Liver (tissue), 9 donors: ENCODE measurements around the gene FAM219A. TPM values are rescaled to one million over a fixed set of nuclear protein-coding genes. Genes with fewer than 3 reads are reported as not detected.

Experiments used
- DNase-seq: peaks from one replicate; pipeline ENCODE4 v3.0.0-alpha.2; 2017; ENCODE audit warnings: low spot score
- H3K27ac ChIP-seq, 2 donors: one replicate each; pipeline ENCODE4 v1.7.0; 2013; ENCODE audit warnings: inconsistent platforms in 2 of 2, low read length in 2 of 2, control low read depth in 1 of 2, low read depth in 1 of 2, mild to moderate bottlenecking in 1 of 2
- H3K27me3 ChIP-seq, 4 donors: one replicate each; pipeline versions ENCODE4 v1.6.1 to v1.7.0; 2013; ENCODE audit warnings: low read length in 3 of 4, inconsistent platforms in 1 of 4, mild to moderate bottlenecking in 1 of 4, moderate library complexity in 1 of 4; ENCODE audit not compliant: control insufficient read depth in 4 of 4, insufficient read depth in 4 of 4
- H3K36me3 ChIP-seq, 4 donors: one replicate each; pipeline versions ENCODE4 v1.6.1 to v1.7.0; 2013; ENCODE audit warnings: low read length in 3 of 4, mild to moderate bottlenecking in 3 of 4, low read depth in 1 of 4, moderate library complexity in 1 of 4; ENCODE audit not compliant: control insufficient read depth in 4 of 4, insufficient read depth in 3 of 4
- H3K4me1 ChIP-seq, 4 donors: one replicate each; pipeline versions ENCODE4 v1.6.1 to v1.7.0; 2013; ENCODE audit warnings: low read length in 3 of 4, mild to moderate bottlenecking in 3 of 4, moderate library complexity in 1 of 4; ENCODE audit not compliant: control insufficient read depth in 4 of 4, insufficient read depth in 4 of 4
- H3K4me3 ChIP-seq, 3 donors: one replicate each; pipeline versions ENCODE4 v1.6.1 to v1.7.0; 2013; ENCODE audit warnings: low read length in 3 of 3, control low read depth in 1 of 3, low read depth in 1 of 3, mild to moderate bottlenecking in 1 of 3
- H3K9ac ChIP-seq, 2 donors: one replicate each; pipeline ENCODE4 v1.7.0; 2013; ENCODE audit warnings: low read length in 2 of 2, mild to moderate bottlenecking in 2 of 2, moderate library complexity in 2 of 2, control low read depth in 1 of 2, low read depth in 1 of 2
- H3K9me3 ChIP-seq, 4 donors: one replicate each; pipeline versions ENCODE4 v1.6.1 to v1.7.0; 2013; ENCODE audit warnings: low read length in 3 of 4; ENCODE audit not compliant: control insufficient read depth in 4 of 4
- ATF3 ChIP-seq: IDR thresholded peaks from 2 replicates; pipeline ENCODE4 v1.6.1; 2016; ENCODE audit warnings: antibody characterized with exemption
- CTCF ChIP-seq: fragments of 150-350 bp; IDR thresholded peaks from 2 replicates; pipeline ENCODE4 v1.5.1; 2017; ENCODE audit warnings: improper control_type of control experiment, low read depth, low read length; ENCODE audit not compliant: missing input control
- EGR1 ChIP-seq, 2 donors: IDR thresholded peaks; 2 replicates each; pipeline ENCODE4 v1.6.1; 2016 to 2018; ENCODE audit warnings: antibody characterized with exemption in 2 of 2, low read depth in 2 of 2
- FOXA1 ChIP-seq: IDR thresholded peaks from 2 replicates; pipeline ENCODE4 v1.6.1; 2016; ENCODE audit warnings: antibody characterized with exemption
- FOXA2 ChIP-seq: IDR thresholded peaks from 2 replicates; pipeline ENCODE4 v1.6.1; 2016; ENCODE audit warnings: antibody characterized with exemption
- GABPA ChIP-seq, 2 donors: IDR thresholded peaks in 1 of 2; conservative IDR thresholded peaks in 1 of 2; 2 replicates each; pipeline ENCODE4 v1.6.1; 2016; ENCODE audit warnings: antibody characterized with exemption in 2 of 2, mild to moderate bottlenecking in 1 of 2, moderate library complexity in 1 of 2
- HNF4A ChIP-seq, 2 donors: conservative IDR thresholded peaks; 2 replicates each; pipeline ENCODE4 v1.6.1; 2016; ENCODE audit warnings: antibody characterized with exemption in 2 of 2, mild to moderate bottlenecking in 2 of 2
- HNF4G ChIP-seq: IDR thresholded peaks from 2 replicates; pipeline ENCODE4 v1.6.1; 2016; ENCODE audit warnings: antibody characterized with exemption
- JUND ChIP-seq, 2 donors: IDR thresholded peaks; 2 replicates each; pipeline ENCODE4 v1.6.1; 2016; ENCODE audit warnings: antibody characterized with exemption in 2 of 2
- MAX ChIP-seq: IDR thresholded peaks from 2 replicates; pipeline ENCODE4 v1.6.1; 2016; ENCODE audit warnings: antibody characterized with exemption
- NR2F2 ChIP-seq: IDR thresholded peaks from 2 replicates; pipeline ENCODE4 v1.6.1; 2016; ENCODE audit warnings: antibody characterized with exemption
- RAD21 ChIP-seq, 2 donors: IDR thresholded peaks; 2 replicates each; pipeline ENCODE4 v1.6.1; 2016; ENCODE audit warnings: antibody characterized with exemption in 2 of 2, mild to moderate bottlenecking in 2 of 2
- REST ChIP-seq: IDR thresholded peaks from 2 replicates; pipeline ENCODE4 v1.6.1; 2016; ENCODE audit warnings: antibody characterized with exemption, mild to moderate bottlenecking
- RXRA ChIP-seq, 2 donors: IDR thresholded peaks; 2 replicates each; pipeline ENCODE4 v1.6.1; 2017 to 2018; ENCODE audit warnings: antibody characterized with exemption in 2 of 2, mild to moderate bottlenecking in 1 of 2
- SP1 ChIP-seq: IDR thresholded peaks from 2 replicates; pipeline ENCODE4 v1.6.1; 2018; ENCODE audit warnings: antibody characterized with exemption, mild to moderate bottlenecking
- TAF1 ChIP-seq: conservative IDR thresholded peaks from 2 replicates; pipeline ENCODE4 v1.6.1; 2016; ENCODE audit warnings: antibody characterized with exemption, mild to moderate bottlenecking
- YY1 ChIP-seq: IDR thresholded peaks from 2 replicates; pipeline ENCODE4 v1.6.1; 2016; ENCODE audit warnings: antibody characterized with exemption, mild to moderate bottlenecking
- ZBTB33 ChIP-seq: IDR thresholded peaks from 2 replicates; pipeline ENCODE4 v1.6.1; 2016; ENCODE audit warnings: antibody characterized with exemption
- WGBS: extraction: QIAGEN DNeasy Blood & Tissue Kit; methylation state at CpG from one replicate; pipeline ENCODE4 v1.1.7; 2013; 5-methylcytosine and 5-hydroxymethylcytosine counted together
- polyA plus RNA-seq, 2 donors: library from polyadenylated mRNA; stranded (reverse) in 1 of 2; unstranded in 1 of 2; fragments of 200-250 nt in 1 of 2; fragments of >200 nt in 1 of 2; fragmentation: Nextera tagmentation in 1 of 2; extraction: Ambion mirVana in 1 of 2; gene quantifications; one replicate each; pipeline versions ENCODE4 v1.2.1 to v1.2.3, GENCODE V29; 2013 to 2015
- total RNA-seq, 2 donors: library from RNA; depleted of rRNA; stranded (reverse); fragments of >200 nt; gene quantifications; one replicate each; pipeline ENCODE4 v1.2.3, GENCODE V29; 2014
- donor health status: healthy.
- donor health status: healthy.
- donor health status: healthy.
- donor health status: healthy.
- donor health status: healthy.

The FAM219A gene
- total and polyA plus RNA-seq, 4 donors, result 1.6 to 3.6 (median 2.4) TPM

DNA sequence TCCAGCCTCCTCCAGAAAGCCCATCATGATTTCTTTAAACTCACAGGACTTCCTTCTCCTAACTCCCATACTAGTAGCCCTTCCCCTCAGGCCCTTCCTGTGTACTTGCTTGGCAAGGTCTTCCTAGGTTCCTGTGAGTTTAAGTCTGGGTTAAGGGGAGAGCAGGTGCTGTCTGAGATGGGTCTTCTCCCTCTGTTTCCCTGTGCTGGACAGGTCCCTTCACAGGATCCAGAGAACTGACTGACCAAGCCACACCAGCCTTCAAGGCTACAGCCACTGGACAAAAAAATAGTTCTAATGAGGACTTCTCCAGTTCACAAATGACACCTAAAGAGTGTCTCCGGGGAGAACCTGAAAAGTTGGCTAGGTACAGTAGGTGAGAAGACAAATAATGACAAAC is 52.2 kb downstream of the FAM219A start:
- TF ChIP-seq REST (no peak), HNF4A (conservative IDR thresholded peaks at IDR 0.05) (no peak), JUND (IDR thresholded peaks at IDR 0.05) (no peak), FOXA2 (no peak), FOXA1 (no peak), GABPA (IDR thresholded peaks at IDR 0.05 in 1 of 2, conservative IDR thresholded peaks at IDR 0.05 in 1 of 2) (no peak), MAX (no peak), CTCF (no peak), RAD21 (IDR thresholded peaks at IDR 0.05) (no peak), ATF3 (no peak), HNF4G (no peak), NR2F2 (no peak), SP1 (no peak), YY1 (no peak), EGR1 (IDR thresholded peaks at IDR 0.05; ENCODE audit: low read depth in 2 of 2) (no peak), RXRA (IDR thresholded peaks at IDR 0.05) (no peak), TAF1 (no peak), ZBTB33 (no peak)
- Histone ChIP-seq H3K27me3 (no peaks in the 10 kb centered on the region), H3K36me3 (peaks cover 0 to 7% (median 4%) of the 10 kb centered on the region in 4 donors), H3K9me3 (no peaks in the 10 kb centered on the region), H3K4me3 (no peak overlapping the region), H3K27ac (no peak overlapping the region), H3K9ac (no peak overlapping the region), H3K4me1 (peaks cover 0 to 6% (median 5%) of the 10 kb centered on the region in 4 donors)
- 75% methylated on average over 1 of the region's 1 CpG for WGBS
- no peak for DNase-seq
